ENCODE measurements around the gene ASCC1. TPM values are rescaled to one million over a fixed set of nuclear protein-coding genes. Genes with fewer than 3 reads are reported as not detected.
A peak's percentile ranks its signal among the peaks of the same experiment; 100 is the strongest.

Gene ASCC1
- total and polyA plus RNA-seq, 2 of the 13 experiments (the other 11 are each of a cell fraction or from before 2014, with no cell fraction given), result 21.6 to 30.1 TPM

GRCh38 chr10:72097448-72098300, 118.4 kb downstream of the ASCC1 start (continued):
- TF ChIP-seq REST (IDR thresholded peaks at IDR 0.05; ENCODE audit: borderline replicate concordance in 1 of 2, low read depth in 1 of 2, low read length in 2 of 2) (peak in 1 of 2 experiments; percentile 53; a peak in 1 of 4 replicates), GABPA (IDR thresholded peaks at IDR 0.05; ENCODE audit: low read depth, low read length) (no peak), GABPA (CRISPR knock-in tag; IDR thresholded peaks at IDR 0.05; ENCODE audit: low read depth) (no peak), FOXP4 (CRISPR knock-in tag; IDR thresholded peaks at IDR 0.05) (peak; percentile 76), FOSL2 (CRISPR knock-in tag; IDR thresholded peaks at IDR 0.05) (peak; percentile 97), MTF2 (CRISPR knock-in tag; IDR thresholded peaks at IDR 0.05; ENCODE audit: borderline replicate concordance) (no peak), ZNF24 (IDR thresholded peaks at IDR 0.05) (no peak), ZFP90 (CRISPR knock-in tag; IDR thresholded peaks at IDR 0.05; ENCODE audit: borderline replicate concordance) (no peak), YEATS4 (CRISPR knock-in tag; IDR thresholded peaks at IDR 0.05; ENCODE audit: borderline replicate concordance) (no peak), SALL2 (CRISPR knock-in tag; IDR thresholded peaks at IDR 0.05) (no peak), ZNF746 (CRISPR knock-in tag; IDR thresholded peaks at IDR 0.05) (no peak), KLF15 (CRISPR knock-in tag; IDR thresholded peaks at IDR 0.05; ENCODE audit: borderline replicate concordance) (no peak), ESRRA (CRISPR knock-in tag; IDR thresholded peaks at IDR 0.05; ENCODE audit: low read depth) (no peak), ZNF576 (CRISPR knock-in tag; IDR thresholded peaks at IDR 0.05) (no peak), IRF9 (CRISPR knock-in tag; IDR thresholded peaks at IDR 0.05; ENCODE audit: borderline replicate concordance) (no peak), GZF1 (CRISPR knock-in tag; IDR thresholded peaks at IDR 0.05) (no peak), SOX5 (CRISPR knock-in tag; IDR thresholded peaks at IDR 0.05; ENCODE audit: borderline replicate concordance) (peak; percentile 72; the same call in 1 of the 2 replicates), RAD51 (IDR thresholded peaks at IDR 0.05; ENCODE audit: borderline replicate concordance) (no peak), IKZF1 (IDR thresholded peaks at IDR 0.05) (no peak), SRY (CRISPR knock-in tag; IDR thresholded peaks at IDR 0.05) (no peak)

Measured in HepG2 (cell line).